ENCODE data around the gene ENG.
A peak's percentile ranks its signal among the peaks of the same experiment; 100 is the strongest.
"Not testable (repeated sequence)": the region's sequence is repeated elsewhere in the genome, so short reads cannot be mapped to it uniquely, and the experiment has no call there.

ENG gene

DNA sequence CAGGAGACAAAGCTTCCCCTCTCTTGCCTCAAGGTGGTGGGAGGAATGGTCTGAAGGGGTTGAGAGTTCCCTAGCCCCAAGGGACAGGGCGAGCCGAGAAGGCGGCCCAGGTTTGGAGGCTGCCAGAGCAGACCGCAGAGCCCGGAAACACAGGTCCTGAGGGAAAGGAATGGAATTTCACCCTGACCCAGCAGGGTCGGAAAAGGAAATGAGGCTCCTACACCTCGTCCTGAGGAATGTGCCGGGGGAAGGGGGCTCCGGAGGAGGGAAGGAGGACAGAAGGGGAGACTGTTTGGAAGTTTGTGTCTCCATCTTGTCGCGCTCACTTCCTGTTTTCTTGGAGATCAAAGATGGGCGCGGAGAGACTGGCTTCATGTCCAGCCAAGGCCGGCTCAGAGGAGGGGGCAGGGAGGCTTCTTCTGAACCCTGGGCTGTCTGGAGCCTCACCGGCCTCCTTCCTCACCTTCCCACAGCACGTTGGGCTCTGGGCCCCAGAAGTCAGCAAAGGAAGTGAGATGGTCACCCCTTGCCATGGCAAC is 9.6 kb downstream of the ENG start:
- DNase-seq (ENCODE audit: low spot score) = no peak

GRCh38 chr9:127841087-127841835 is 13.2 kb downstream of the ENG start:
- no peak for DNase-seq (ENCODE audit: low spot score)

DNA sequence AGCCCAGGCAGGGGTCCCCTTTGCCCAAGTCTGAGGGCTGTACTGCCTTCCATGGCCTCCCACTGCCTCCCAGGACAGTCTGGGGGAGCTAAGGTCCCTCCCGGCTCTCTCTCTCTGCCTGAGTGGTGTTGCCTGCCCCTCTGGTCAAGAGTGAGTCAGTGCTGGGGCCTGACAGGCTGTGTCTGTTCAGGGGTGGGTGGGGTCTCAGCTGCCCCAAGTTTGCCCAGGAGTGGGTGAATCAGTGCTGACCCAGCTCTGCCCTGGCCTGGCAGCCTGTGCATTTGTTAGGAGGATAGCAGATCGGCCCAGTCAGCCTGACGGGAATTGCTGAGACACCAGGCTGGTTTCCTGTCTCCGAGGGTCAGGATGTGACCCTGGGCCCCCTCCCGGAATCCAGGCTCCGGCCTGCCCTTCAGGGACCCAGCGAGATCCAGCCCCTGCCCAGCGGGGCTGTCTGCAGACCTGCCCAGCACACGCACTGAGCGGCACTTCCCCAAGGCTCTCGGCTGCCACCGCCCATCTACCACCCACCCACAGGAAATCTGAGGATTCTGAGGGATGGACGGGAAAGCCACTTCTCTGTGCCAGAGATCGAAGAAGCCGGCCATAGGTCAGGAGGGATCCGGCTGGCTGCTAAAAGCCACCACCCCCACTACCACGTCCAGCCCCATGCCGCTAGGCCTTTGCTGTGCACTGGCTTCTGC is 15.9 kb downstream of the ENG start:
- DNase-seq (ENCODE audit: low spot score) = no peak

DNA sequence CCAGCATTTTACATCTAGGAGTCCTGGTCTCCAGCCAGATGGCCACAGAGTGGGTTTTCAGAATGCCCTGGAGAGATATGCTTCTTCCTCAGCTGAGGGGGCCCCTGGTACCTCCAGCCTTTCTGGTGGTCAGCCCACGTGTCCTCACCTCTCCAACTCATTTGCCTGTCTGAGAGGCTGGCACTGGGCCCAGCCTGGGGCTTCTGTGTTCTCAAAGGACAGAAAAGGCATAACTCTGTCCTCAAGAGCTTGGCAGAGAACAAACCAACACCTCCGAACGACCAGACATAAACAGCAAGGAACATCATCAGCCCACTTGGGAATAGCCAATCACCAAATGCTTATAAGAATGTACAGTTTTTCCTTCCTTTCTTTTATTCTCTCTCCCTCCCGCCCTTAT is 17.1 kb downstream of the ENG start:
- no peak for DNase-seq (ENCODE audit: low spot score)

GRCh38 chr9:127836561-127836960 is 17.9 kb downstream of the ENG start:
- DNase-seq (ENCODE audit: low spot score) = not testable (repeated sequence)

- DNase-seq (ENCODE audit: low spot score) = no peak
Observed at GRCh38 chr9:127835991-127836516, 18.4 kb downstream of the ENG start.

DNA sequence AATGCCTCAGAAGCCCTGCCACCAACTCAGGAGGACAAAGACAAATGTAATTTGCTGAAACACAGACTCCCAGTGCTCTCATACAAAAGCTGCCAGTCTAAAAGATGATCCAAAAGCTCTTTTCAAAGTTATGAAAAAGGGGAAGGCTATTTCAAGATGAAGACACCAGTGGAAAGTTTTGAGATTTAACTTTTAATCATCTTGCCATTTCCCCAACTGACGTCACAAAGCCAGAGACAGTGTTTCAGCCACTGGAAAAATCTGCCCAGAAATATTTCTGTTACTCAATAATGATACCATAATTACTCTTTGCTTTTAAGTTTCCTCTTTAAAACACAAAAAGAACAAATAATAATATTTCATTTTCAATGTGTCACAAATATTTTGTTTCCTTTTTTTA is 20.9 kb downstream of the ENG start:
- DNase-seq (ENCODE audit: low spot score) = no peak

- no peak for DNase-seq (ENCODE audit: low spot score)
Observed at GRCh38 chr9:127832248-127832647, 22.2 kb downstream of the ENG start.

GRCh38 chr9:127829205-127829906 is 25.1 kb downstream of the ENG start:
- no peak for DNase-seq (ENCODE audit: low spot score)

DNA sequence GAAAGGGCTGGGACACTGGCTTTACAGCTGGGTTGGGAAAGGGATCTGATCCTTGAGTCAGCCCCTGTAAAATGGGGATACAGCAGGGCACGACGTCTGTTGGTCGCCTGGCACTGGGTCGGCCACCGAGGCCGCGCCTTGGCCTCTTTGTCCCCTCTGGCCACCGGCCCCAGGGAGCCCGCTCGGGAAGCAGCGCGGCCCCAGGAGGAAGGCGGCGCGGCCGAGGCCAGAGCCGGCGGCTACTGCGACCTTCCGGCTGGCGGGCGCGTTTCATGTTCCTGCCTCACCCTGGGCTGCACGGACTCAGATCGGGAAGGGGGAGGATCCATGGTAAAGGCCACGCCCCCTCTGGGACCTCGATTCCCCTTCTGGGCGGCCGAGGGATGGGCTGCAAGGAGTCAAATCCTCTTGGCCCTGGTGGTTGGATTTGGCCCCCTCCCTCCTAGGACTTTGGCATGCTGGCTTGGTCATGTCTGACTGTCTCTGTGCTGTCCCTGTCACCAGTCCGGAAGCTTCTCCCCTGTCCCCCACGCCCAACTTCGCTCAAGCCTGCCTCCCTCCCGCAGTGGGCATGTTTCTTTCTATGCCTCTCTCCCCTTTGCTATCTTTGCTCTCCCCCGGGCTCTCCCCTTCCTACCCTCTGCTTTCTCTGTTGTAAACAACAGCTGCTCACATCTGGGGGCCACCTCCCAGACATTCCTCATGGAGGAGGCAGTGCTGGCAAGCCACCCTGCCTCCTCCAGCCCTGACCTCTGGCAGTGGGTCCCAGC is 26.0 kb downstream of the ENG start:
- no peak for DNase-seq (ENCODE audit: low spot score)

GRCh38 chr9:127826253-127826913 is 28.1 kb downstream of the ENG start:
- DNase-seq (ENCODE audit: low spot score) = no peak

- peak; percentile 81 for DNase-seq (ENCODE audit: low spot score)
Observed at GRCh38 chr9:127825319-127826051, 29.0 kb downstream of the ENG start.

DNA sequence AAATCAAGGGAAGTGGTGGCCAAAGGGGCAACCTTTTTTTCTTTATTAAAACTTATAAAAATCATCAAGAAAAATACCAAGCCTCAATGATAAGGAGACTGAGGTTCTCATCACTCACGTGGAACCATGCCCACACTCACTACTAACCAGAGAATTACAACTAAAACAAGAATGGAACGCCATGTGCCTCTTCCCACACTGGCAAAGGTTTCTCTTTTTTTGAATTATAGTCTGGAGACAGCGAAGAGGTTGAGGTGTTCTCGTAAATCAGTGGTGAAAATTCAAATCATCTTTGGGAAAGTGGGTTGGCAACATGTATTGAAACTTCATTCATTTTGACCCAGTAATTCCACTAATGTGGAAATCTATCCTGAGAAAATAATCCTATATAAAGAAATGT is 32.4 kb downstream of the ENG start:
- DNase-seq (ENCODE audit: low spot score) = no peak

DNA sequence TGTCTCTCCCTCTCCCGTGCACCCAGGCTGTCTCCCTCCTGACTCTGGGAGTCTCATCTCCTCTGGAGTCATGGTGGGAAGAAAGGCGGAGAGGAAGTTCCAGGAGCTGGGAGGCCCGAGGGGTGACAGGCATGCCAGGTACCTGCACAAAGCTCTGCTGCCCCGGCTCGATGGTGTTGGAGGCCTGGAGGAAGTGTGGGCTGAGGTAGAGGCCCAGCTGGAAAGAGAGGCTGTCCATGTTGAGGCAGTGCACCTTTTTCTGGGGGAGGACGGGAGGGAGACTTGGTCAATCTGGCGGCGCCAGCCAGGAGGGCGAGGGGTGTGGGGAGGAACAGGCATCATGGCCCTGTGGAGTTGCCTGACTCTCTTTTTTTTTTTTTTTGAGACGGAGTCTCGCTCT is 35.9 kb downstream of the ENG start:
- no peak for DNase-seq (ENCODE audit: low spot score)

DNA sequence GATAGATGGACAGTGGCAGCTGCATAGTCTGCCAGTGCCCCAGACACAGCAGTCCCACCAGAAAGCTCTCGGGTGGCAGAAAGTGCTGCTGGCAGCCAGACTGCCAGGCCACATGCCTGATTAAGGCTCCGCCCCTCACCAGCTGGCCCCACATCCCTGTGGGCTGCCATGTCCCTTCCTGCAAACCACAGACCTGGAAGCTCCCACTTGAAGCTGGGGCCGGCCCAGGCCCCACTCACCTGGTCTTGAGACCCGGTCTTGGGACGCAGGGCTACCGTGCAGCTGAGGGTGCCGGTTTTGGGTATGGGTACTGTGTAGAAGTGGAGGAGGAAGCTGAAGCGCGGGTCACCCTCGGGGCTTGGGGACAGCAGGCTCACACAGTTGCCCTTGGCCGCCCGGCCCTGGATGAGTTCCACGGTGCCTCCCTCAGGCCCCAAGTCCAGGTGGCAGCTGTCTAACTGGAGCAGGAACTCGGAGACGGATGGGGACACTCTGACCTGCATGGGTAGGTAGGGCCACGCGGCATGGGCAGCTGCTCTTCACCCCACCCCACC is 36.5 kb downstream of the ENG start:
- peak; percentile 65 for DNase-seq (ENCODE audit: low spot score)

- DNase-seq (ENCODE audit: low spot score) = no peak
Observed at GRCh38 chr9:127816728-127817127, 37.7 kb downstream of the ENG start.

DNA sequence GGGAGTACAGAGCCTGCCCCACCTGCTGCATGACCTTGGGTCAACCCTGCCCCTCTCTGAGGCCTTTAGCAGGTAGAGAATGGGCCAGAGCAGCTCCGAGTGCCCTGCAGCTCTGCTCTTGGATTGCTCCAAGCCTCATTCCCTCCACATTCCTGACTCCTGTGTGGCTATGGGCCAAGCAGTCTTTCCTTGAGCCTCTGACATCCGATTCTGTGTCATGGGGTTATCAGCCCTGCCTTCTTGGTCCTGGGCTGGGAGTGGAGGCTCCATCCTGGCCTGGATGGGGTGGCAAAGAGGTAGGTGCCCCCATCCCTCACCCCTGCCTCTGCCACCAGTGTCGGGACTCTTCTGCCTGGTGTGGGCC is 38.1 kb downstream of the ENG start:
- no peak for DNase-seq (ENCODE audit: low spot score)

GRCh38 chr9:127815512-127816361 is 38.7 kb downstream of the ENG start:
- no peak for DNase-seq (ENCODE audit: low spot score)

Measured in D341Med (cell line).